Peyer's patch (tissue), 4 donors: Measurements from ENCODE around the gene FBXO41. TPM values are rescaled to one million over a fixed set of nuclear protein-coding genes. Genes with fewer than 3 reads are reported as not detected.

Experiments used
- DNase-seq, 3 donors: peaks; one replicate each; pipeline ENCODE4 v3.0.0-alpha.2; 2017 to 2019
- H3K27ac ChIP-seq, 4 donors: fragments of 200-600 bp; sonication (generic); one replicate each; pipeline ENCODE4 v1.5.1; 2016 to 2019
- H3K27me3 ChIP-seq, 2 donors: fragments of 200-600 bp; sonication (generic); one replicate each; pipeline ENCODE4 v1.5.1; 2019
- H3K36me3 ChIP-seq, 3 donors: fragments of 200-600 bp; sonication (generic); one replicate each; pipeline ENCODE4 v1.5.1; 2016 to 2019
- H3K4me1 ChIP-seq, 4 donors: fragments of 200-600 bp; sonication (generic); one replicate each; pipeline ENCODE4 v1.5.1; 2016 to 2019
- H3K4me3 ChIP-seq, 4 donors: fragments of 200-600 bp; sonication (generic); 1 replicate in 3 of 4; 2 replicates in 1 of 4; pipeline ENCODE4 v1.5.1; 2016 to 2019; ENCODE audit warnings: mild to moderate bottlenecking in 1 of 4
- H3K9me3 ChIP-seq, 4 donors: fragments of 200-600 bp; sonication (generic); one replicate each; pipeline ENCODE4 v1.5.1; 2016 to 2019; ENCODE audit warnings: mild to moderate bottlenecking in 1 of 4
- POLR2A ChIP-seq, 2 donors: fragments of 450-650 bp; IDR thresholded peaks; one replicate each; pipeline ENCODE4 v1.5.1; 2017; ENCODE audit warnings: antibody characterized with exemption in 2 of 2, mild to moderate bottlenecking in 2 of 2, moderate library complexity in 2 of 2
- total RNA-seq, 4 donors: library from RNA; depleted of rRNA; stranded (reverse); fragments of >200 nt; gene quantifications; one replicate each; pipeline ENCODE4 v1.1.0, GENCODE V29; 2016
- TF ChIP-seq, protein P1 (sequence below), 6 experiments: fragments of 450-650 bp in 4 of 6; fragments of 200-600 bp in 2 of 6; sonication (generic) in 1 of 6; IDR thresholded peaks; one replicate each; pipeline ENCODE4 v1.5.1; 2017 to 2019; ENCODE audit warnings: antibody characterized with exemption in 6 of 6, mild to moderate bottlenecking in 3 of 6, moderate library complexity in 1 of 6

The FBXO41 gene
- total RNA-seq, 4 donors from 2014 or later: 1.8 to 12.4 (median 5.7) TPM

DNA sequence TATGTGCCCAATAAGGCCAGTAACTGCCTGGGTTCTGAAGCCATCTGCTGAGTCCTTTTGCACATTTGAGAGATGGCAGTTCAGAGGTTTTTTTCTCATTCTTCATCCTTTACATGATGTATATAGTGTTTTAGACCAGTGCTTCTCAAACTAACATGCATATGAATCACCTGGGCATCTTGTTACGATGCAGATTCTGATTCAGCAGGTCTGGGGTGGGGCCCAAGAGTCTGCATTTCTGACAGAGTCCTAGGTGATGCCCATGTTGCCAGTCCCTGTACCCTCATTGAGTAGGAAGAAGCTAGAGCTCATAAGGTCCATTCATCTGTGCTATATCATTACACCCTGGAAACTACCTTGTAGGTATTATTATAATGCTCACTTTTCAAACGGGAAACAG is 66.5 kb downstream of the FBXO41 start:
- no peaks in the 10 kb centered on the region for H3K9me3 ChIP-seq
- H3K4me3 ChIP-seq: no peak overlapping the region
- DNase-seq: no peak
- peaks cover 0 to 18% (median 0%) of the 10 kb centered on the region in 3 donors for H3K36me3 ChIP-seq
- TF ChIP-seq, protein P1, sequence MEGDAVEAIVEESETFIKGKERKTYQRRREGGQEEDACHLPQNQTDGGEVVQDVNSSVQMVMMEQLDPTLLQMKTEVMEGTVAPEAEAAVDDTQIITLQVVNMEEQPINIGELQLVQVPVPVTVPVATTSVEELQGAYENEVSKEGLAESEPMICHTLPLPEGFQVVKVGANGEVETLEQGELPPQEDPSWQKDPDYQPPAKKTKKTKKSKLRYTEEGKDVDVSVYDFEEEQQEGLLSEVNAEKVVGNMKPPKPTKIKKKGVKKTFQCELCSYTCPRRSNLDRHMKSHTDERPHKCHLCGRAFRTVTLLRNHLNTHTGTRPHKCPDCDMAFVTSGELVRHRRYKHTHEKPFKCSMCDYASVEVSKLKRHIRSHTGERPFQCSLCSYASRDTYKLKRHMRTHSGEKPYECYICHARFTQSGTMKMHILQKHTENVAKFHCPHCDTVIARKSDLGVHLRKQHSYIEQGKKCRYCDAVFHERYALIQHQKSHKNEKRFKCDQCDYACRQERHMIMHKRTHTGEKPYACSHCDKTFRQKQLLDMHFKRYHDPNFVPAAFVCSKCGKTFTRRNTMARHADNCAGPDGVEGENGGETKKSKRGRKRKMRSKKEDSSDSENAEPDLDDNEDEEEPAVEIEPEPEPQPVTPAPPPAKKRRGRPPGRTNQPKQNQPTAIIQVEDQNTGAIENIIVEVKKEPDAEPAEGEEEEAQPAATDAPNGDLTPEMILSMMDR (IDR thresholded peaks at IDR 0.05): no peak
- TF ChIP-seq POLR2A (IDR thresholded peaks at IDR 0.05): no peak
- H3K27ac ChIP-seq: no peak overlapping the region
- no peaks in the 10 kb centered on the region for H3K27me3 ChIP-seq
- H3K4me1 ChIP-seq: peaks cover 0 to 18% (median 5%) of the 10 kb centered on the region in 4 donors

DNA sequence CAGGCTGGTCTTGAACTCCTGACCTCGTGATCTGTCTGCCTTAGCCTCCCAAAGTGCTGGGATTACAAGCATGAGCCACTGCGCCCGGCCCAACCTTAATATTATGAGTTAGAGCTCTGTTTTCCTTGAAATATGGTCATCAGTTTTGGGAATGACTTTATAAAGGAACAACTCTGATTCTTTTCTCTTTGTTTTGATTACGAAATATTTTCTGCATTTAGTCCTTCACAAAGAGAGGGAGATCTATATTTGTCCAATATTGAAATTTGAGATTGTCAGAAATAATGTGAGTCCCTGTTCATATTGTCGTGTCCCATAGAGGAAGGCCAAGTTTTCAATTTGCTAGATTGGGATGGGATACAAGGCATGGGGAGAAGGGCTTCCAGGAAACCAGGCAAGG is 67.1 kb downstream of the FBXO41 start:
- DNase-seq: no peak
- TF ChIP-seq, protein P1 (IDR thresholded peaks at IDR 0.05): no peak
- no peak for TF ChIP-seq POLR2A (IDR thresholded peaks at IDR 0.05)

DNA sequence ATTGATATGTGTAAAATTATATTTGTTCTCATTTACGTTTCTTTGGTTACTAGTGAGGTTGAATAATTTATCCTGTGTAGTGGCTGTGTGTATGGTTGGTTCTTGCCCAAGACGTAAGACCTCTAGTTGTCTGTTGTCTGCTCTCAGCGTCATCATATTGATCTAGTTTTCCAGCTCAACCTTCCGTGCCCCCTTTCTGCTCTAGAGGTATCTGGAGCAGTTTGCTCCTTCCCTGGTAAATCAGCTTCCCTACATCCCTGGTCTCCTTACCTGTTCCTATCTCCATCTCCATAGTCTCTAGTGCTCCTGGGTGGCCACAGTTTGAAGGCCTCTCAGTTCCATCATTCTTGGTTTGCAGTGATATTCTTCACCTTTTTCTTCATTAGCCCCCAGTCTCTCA is 69.0 kb downstream of the FBXO41 start:
- Histone ChIP-seq H3K9me3 (no peaks in the 10 kb centered on the region), H3K27ac (no peak overlapping the region), H3K36me3 (no peaks in the 10 kb centered on the region), H3K4me1 (peaks cover 0 to 18% (median 5%) of the 10 kb centered on the region in 4 donors), H3K27me3 (no peaks in the 10 kb centered on the region), H3K4me3 (no peak overlapping the region)
- no peak for DNase-seq
- TF ChIP-seq, protein P1 (IDR thresholded peaks at IDR 0.05): no peak
- no peak for TF ChIP-seq POLR2A (IDR thresholded peaks at IDR 0.05)

More for the DNA sequence above, 67.1 kb downstream of the FBXO41 start:
- Histone ChIP-seq H3K4me1 (peaks cover 0 to 18% (median 5%) of the 10 kb centered on the region in 4 donors), H3K36me3 (peaks cover 0 to 11% (median 0%) of the 10 kb centered on the region in 3 donors), H3K27ac (no peak overlapping the region), H3K9me3 (no peaks in the 10 kb centered on the region), H3K4me3 (no peak overlapping the region), H3K27me3 (no peaks in the 10 kb centered on the region)

DNA sequence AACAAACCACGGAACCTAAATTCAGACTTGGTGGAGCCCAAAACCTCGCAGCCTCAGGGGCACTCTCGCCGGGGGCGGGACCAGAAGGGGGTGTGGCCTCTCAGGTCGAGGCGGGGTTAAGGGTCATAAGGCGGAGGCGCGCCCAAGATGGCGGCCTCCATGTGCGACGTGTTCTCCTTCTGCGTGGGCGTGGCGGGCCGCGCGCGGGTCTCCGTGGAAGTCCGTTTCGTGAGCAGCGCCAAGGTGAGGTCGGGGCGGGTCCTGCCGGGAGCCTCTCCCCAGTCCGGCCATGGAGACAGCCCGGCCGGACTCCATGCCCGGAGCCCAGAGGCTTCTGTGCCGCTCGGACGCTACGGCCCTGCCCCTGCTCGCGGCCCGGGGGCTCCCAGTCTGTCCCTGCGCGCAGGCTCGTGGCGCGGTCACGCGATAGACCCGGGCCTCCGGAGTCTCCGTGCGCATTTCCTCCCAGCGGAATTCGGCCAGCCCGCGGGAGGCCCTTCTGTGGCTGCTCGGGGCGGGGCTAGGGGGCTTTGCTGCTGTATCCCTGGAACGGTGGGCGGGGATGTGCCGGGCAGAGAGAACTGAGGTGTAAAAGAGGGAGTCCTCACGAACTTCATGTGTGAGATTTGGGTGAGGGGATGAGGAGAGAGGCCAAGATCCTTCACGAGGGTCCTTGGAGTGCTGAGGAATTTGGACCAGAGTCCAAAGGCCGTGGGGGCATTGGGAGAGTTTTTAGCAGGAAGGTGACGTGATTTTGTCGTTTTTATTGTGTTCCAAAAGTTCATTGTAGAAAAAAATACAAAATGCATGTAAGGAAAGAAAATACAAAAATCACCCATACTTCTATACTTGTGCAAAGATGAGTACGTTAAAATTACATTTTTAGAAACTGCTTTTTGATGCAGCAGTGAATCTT is 69.9 kb downstream of the FBXO41 start, which contains the start of gene SMYD5:
TSS of gene SMYD5 (plus strand) at position 126 of the 916 bp plus-strand sequence. CDS start at position 148, 22 bp downstream.
- peak within 1 kb of the TSS; percentile 50 to 78 (median 64) for H3K27ac ChIP-seq
- no peaks in the 10 kb centered on the region for H3K27me3 ChIP-seq
- peak within 1 kb of the TSS; percentile 75 to 98 (median 92) for H3K4me3 ChIP-seq
- H3K36me3 ChIP-seq: no peaks in the 10 kb centered on the region
- TF ChIP-seq POLR2A (IDR thresholded peaks at IDR 0.05): peak in 1 of 2 donors; percentile 22
- TF ChIP-seq, protein P1 (IDR thresholded peaks at IDR 0.05): no peak
- DNase-seq: peak; percentile 86 to 95 (median 93)
- H3K4me1 ChIP-seq: peaks cover 0 to 18% (median 5%) of the 10 kb centered on the region in 4 donors
- no peaks in the 10 kb centered on the region for H3K9me3 ChIP-seq

DNA sequence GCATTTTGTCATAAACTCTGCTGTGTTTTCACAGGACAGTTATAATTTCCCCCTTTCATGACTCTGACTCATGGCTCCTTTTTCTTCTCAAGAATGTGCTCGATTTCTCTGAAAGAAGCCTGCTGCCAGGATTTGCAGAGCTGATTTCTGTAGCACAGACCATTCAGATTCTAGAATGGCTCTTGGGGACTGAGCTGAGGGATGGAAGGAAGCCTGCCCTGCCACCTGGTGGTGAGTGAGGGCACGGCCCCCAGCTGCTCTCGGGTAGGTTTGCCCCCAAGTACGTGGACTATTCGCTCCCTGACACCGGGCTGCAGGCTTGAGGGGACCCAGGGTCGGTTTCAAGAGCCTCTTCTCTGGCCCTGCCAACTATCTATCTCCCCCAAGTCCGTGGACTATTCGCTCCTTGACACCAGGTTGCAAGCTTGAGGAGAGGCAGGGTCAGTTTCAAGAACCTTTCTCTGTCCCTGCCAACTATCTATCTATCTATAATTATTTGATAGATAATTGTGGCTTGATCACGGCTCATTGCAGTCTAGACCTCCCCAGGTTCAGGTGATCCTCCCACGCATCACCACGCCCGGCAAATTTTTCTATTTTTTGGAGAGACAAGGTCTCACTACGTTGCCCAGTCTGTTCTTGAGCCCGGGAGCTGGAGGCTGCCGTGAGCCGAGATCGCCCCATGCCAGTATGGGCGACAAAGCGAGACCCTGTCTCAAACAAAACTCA is 71.7 kb downstream of the FBXO41 start:
- Histone ChIP-seq H3K9me3 (no peaks in the 10 kb centered on the region), H3K4me1 (peaks cover 0 to 18% (median 5%) of the 10 kb centered on the region in 4 donors), H3K4me3 (no peak overlapping the region), H3K36me3 (no peaks in the 10 kb centered on the region), H3K27ac (no peak overlapping the region), H3K27me3 (no peaks in the 10 kb centered on the region)
- TF ChIP-seq, protein P1 (IDR thresholded peaks at IDR 0.05): peak; percentile 76 to 90 (median 82)
- no peak for TF ChIP-seq POLR2A (IDR thresholded peaks at IDR 0.05)
- DNase-seq: peak; percentile 66 to 85 (median 78)
